GM12801 (cell line): ENCODE measurements around the gene PASK.

ENCODE experiments used
- CTCF ChIP-seq: IDR thresholded peaks from one replicate; pipeline ENCODE4 v1.5.1; 2011; ENCODE audit warnings: control low read depth; ENCODE audit not compliant: insufficient read length; ENCODE audit errors: extremely low read depth

PASK gene

GRCh38 chr2:241190291-241190981 lies 41.2 kb upstream of the PASK start:
- no peak for TF ChIP-seq CTCF

GRCh38 chr2:241189856-241190201 lies 40.6 kb upstream of the PASK start:
- no peak for TF ChIP-seq CTCF

- no peak for TF ChIP-seq CTCF
Measured at GRCh38 chr2:241189093-241189855, 40.0 kb upstream of the PASK start.

GRCh38 chr2:241188361-241189092 lies 39.3 kb upstream of the PASK start, which contains the start of gene ANO7:
Gene ANO7 (plus strand): TSS chr2:241188677. CDS start chr2:241190064, 1,387 bp downstream.
- TF ChIP-seq CTCF, result no peak

- TF ChIP-seq CTCF, result no peak
Measured at GRCh38 chr2:241187918-241188234, 38.6 kb upstream of the PASK start.

- no peak for TF ChIP-seq CTCF
Measured at GRCh38 chr2:241187101-241187917, 38.0 kb upstream of the PASK start.

GRCh38 chr2:241185961-241186360 lies 36.7 kb upstream of the PASK start:
- no peak for TF ChIP-seq CTCF
